ENCODE results near the gene NPTX1. TPM values are rescaled to one million over a fixed set of nuclear protein-coding genes. Genes with fewer than 3 reads are reported as not detected.

NPTX1 gene
- total and polyA plus RNA-seq, 9 of the 15 experiments (the other 6 are each of a cell fraction or from before 2014, with no cell fraction given), result 0.04 TPM; not detected in 8

- Histone ChIP-seq H3K9me3 (replicated peaks; ENCODE audit: control insufficient read depth, insufficient read depth, low read depth, low read length) (no peaks in the 10 kb centered on the region), H3K27me3 (ENCODE audit: control insufficient read depth in 2 of 2, insufficient read depth in 2 of 2, low read length in 2 of 2) (peaks cover 20 to 78% of the 10 kb centered on the region in 2 experiments; a peak in 4 of 5 replicates), H4K20me1 (replicated peaks; ENCODE audit: control insufficient read depth, insufficient read depth, low read length) (peaks cover 33% of the 10 kb centered on the region), H3K4me1 (replicated peaks in 1 of 2; ENCODE audit: control insufficient read depth in 2 of 2, insufficient read depth in 2 of 2, low read length in 2 of 2) (peaks cover 0 to 45% of the 10 kb centered on the region in 2 experiments; a peak in 2 of 5 replicates), H3K27ac (ENCODE audit: extremely low read depth, low read depth, low read length) (no peak overlapping the region), H3K9ac (ENCODE audit: insufficient read depth in 1 of 2, low read depth in 2 of 2, low read length in 2 of 2) (0 out of 4 replicates have a peak overlapping the region, but pooled peaks of 1 of the 2 experiments have one; percentile 26), H3K9me1 (ENCODE audit: control insufficient read depth, insufficient read depth, low read length) (no peaks in the 10 kb centered on the region), H3K36me3 (ENCODE audit: control insufficient read depth, insufficient read depth, low read length) (no peaks in the 10 kb centered on the region), H2AFZ (ENCODE audit: low read depth, low read length) (no peak overlapping the region), H3K79me2 (ENCODE audit: control insufficient read depth, insufficient read depth, low read length) (no peaks in the 10 kb centered on the region), H3K4me3 (no peak overlapping the region), H3K4me2 (ENCODE audit: insufficient read depth, low read length) (no peak overlapping the region)
- in situ Hi-C loops (cut with MboI) (loop anchor here (5.0 kb wide), 2 partner anchors 152 to 557 kb away; no protein-coding TSS in a partner anchor), intact Hi-C loops (cut with micrococcal nuclease) (loop anchor here (5.0 kb wide), 2 partner anchors 227 to 557 kb away; no protein-coding TSS in a partner anchor)
- BruUV-seq (replicated peaks), result no TSS peak
- DNase-seq (ENCODE audit: extremely low read depth in 1 of 4, low spot score in 3 of 4) (no peak), ATAC-seq (no peak), FAIRE-seq (no peak)
- WGBS (ENCODE audit: insufficient coverage, low coverage, missing lambda C conversion rate), result 14% methylated on average over 26 of the region's 27 CpGs
- CTCF ChIA-PET (ENCODE audit: low intra/inter-chr PET ratio), result interaction anchor here (2.7 kb wide), 1 partner anchor 150 kb away, joined by 38 read pairs; no protein-coding TSS in a partner anchor
- POLR2A ChIA-PET, result interaction anchor here (0.6 to 0.8 kb wide), 5 partner anchors 24 to 1584 kb away, joined by 3 read pairs; no protein-coding TSS in a partner anchor
- no peak for TF ChIP-seq HMGXB4 (CRISPR knock-in tag; IDR thresholded peaks at IDR 0.05)
- peak; percentile 38 for TF ChIP-seq POLR2G (IDR thresholded peaks at IDR 0.05; ENCODE audit: low read depth, low read length)
- TF ChIP-seq SMARCE1 (IDR thresholded peaks at IDR 0.05), result no peak
- TF ChIP-seq CHD4 (IDR thresholded peaks at IDR 0.05; ENCODE audit: insufficient read depth, insufficient replicate concordance, low read depth, low read length, poor library complexity, severe bottlenecking), result no peak
- TF ChIP-seq GABPB1 (CRISPR knock-in tag; IDR thresholded peaks at IDR 0.05), result no peak
Observed at GRCh38 chr17:80424878-80425765, 51.3 kb downstream of the NPTX1 start.
